Measurements from ENCODE around the gene NRXN3. TPM values are rescaled to one million over a fixed set of nuclear protein-coding genes. Genes with fewer than 3 reads are reported as not detected.

Gene NRXN3
- total RNA-seq, 2 donors from 2014 or later, result 1.3 to 2.3 TPM

DNA sequence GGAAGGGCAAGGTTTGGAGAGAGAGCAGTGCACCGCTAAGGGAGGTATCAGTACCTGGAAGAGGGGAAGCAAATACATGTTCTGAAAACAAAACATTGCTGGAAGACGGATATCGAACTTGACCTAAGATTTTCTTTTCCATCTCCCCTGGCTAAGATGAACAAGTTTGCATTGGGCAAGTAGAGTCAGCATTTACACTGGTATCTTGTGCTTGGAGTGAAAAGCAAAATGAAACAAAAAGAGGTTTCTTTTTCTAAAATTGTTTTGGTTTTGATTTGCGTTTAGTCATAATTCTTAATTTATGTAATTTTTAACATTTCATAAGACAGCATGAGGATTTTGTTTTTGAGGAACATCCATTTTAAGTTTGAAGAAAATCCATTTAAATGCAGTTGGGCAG, 881.6 kb downstream of the NRXN3 start:
- H3K27ac ChIP-seq, result no peak overlapping the region

DNA sequence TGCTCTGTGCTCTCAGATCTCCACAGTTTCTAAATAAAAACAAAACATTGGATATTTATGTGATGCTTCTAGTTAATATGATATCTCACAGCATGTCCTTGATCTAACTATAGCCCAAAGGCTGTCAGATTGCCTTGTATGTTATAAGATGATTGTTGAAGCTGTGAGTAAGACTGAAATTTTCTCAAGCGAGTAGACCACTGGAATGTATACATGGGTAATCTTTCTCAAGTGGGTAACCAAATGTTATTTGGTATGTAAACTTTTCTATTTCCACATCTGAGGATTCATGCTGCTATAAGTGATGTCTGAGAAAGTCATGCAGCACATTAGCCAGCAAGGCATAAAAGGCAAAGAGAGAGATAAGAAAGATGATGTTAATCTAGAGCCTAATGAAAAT, 886.7 kb downstream of the NRXN3 start:
- H3K9me3 ChIP-seq, result no peaks in the 10 kb centered on the region
- H3K4me3 ChIP-seq, result no peak overlapping the region
- no peaks in the 10 kb centered on the region for H3K27me3 ChIP-seq
- no peaks in the 10 kb centered on the region for H3K4me1 ChIP-seq
- WGBS, 2 donors, result 86 to 90% methylated on average over 1 of the region's 1 CpG
- no peak overlapping the region for H3K27ac ChIP-seq
- no peak for DNase-seq
- H3K36me3 ChIP-seq (replicated peaks in 1 of 2; ENCODE audit: insufficient read depth in 1 of 2, low read depth in 2 of 2), result no peaks in the 10 kb centered on the region
- TF ChIP-seq CTCF (IDR thresholded peaks at IDR 0.05) (no peak), POLR2A (IDR thresholded peaks at IDR 0.05) (no peak)
- intact Hi-C loops (cut with DNase I), result no loop called here
- ATAC-seq, result no peak

More for the DNA sequence above, 881.6 kb downstream of the NRXN3 start:
- ATAC-seq, result no peak
- no peaks in the 10 kb centered on the region for H3K36me3 ChIP-seq (replicated peaks in 1 of 2; ENCODE audit: insufficient read depth in 1 of 2, low read depth in 2 of 2)
- TF ChIP-seq POLR2A (IDR thresholded peaks at IDR 0.05) (no peak), CTCF (IDR thresholded peaks at IDR 0.05) (no peak)
- no peaks in the 10 kb centered on the region for H3K4me1 ChIP-seq
- DNase-seq, result no peak
- 59 to 65% methylated on average over 4 of the region's 4 CpGs for WGBS, 2 donors
- H3K27me3 ChIP-seq, result no peaks in the 10 kb centered on the region
- no peak overlapping the region for H3K4me3 ChIP-seq
- no peaks in the 10 kb centered on the region for H3K9me3 ChIP-seq
- intact Hi-C loops (cut with DNase I), result no loop called here

GRCh38 chr14:79057333-79057732, 887.2 kb downstream of the NRXN3 start:
- Histone ChIP-seq H3K27ac (no peak overlapping the region), H3K9me3 (no peaks in the 10 kb centered on the region), H3K4me1 (no peaks in the 10 kb centered on the region), H3K27me3 (no peaks in the 10 kb centered on the region), H3K4me3 (no peak overlapping the region), H3K36me3 (replicated peaks in 1 of 2; ENCODE audit: insufficient read depth in 1 of 2, low read depth in 2 of 2) (no peaks in the 10 kb centered on the region)
- DNase-seq (no peak), ATAC-seq (no peak)
- TF ChIP-seq CTCF (IDR thresholded peaks at IDR 0.05) (no peak), POLR2A (IDR thresholded peaks at IDR 0.05) (no peak)
- intact Hi-C loops (cut with DNase I), result no loop called here
- 89 to 90% methylated on average over 2 of the region's 2 CpGs for WGBS, 2 donors

DNA sequence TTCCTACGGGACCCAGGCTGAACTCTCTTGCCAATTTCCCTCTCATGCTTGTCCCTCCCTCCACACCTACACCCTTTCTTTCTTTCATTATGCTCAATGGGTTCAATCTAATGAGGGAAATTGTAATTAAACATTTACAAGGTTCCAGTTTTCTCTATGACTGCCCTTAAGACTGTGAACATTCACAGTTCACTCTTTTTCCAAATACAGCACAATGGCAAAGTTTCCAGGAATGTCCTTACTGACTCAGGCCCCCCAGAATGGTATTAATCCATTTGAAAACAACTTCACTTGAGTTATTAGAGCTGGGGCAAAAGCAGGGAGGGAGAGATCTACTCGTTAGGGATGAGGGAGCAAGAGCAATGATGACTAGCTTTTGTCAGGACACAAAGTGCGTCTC, 892.1 kb downstream of the NRXN3 start:
- Histone ChIP-seq H3K9me3 (no peaks in the 10 kb centered on the region), H3K36me3 (replicated peaks in 1 of 2; ENCODE audit: insufficient read depth in 1 of 2, low read depth in 2 of 2) (no peaks in the 10 kb centered on the region), H3K4me1 (no peaks in the 10 kb centered on the region), H3K27ac (no peak overlapping the region), H3K27me3 (no peaks in the 10 kb centered on the region), H3K4me3 (no peak overlapping the region)
- intact Hi-C loops (cut with DNase I), result no loop called here
- no peak for ATAC-seq
- no peak for TF ChIP-seq POLR2A (IDR thresholded peaks at IDR 0.05)
- TF ChIP-seq CTCF (IDR thresholded peaks at IDR 0.05), result no peak
- no peak for DNase-seq
- 77 to 82% methylated on average over 3 of the region's 3 CpGs for WGBS, 2 donors

DNA sequence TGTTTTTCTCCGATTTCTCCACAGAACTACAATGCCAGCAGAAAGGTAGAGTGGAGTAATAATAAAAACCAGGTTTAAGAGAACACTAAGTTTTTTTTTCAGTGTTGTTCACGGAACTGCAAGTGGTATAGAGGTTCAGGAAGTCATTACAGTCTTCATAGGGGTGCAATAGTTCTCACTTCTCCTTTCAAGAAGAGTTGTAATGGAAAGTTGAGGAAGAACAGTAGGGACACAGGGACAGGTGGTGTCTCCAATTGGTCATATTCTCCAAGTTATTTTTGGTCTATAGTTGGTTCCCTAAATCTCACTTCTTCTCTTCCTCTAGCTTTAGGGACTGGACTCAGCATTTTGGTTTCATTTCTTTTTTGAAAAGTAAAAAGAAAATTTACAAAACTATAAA, 894.0 kb downstream of the NRXN3 start:
- Histone ChIP-seq H3K27ac (no peak overlapping the region), H3K4me3 (no peak overlapping the region), H3K9me3 (no peaks in the 10 kb centered on the region), H3K4me1 (no peaks in the 10 kb centered on the region), H3K36me3 (replicated peaks in 1 of 2; ENCODE audit: insufficient read depth in 1 of 2, low read depth in 2 of 2) (no peaks in the 10 kb centered on the region), H3K27me3 (no peaks in the 10 kb centered on the region)
- WGBS, 2 donors, result 48 to 65% methylated on average over 2 of the region's 2 CpGs
- ATAC-seq (no peak), DNase-seq (no peak)
- intact Hi-C loops (cut with DNase I), result no loop called here
- no peak for TF ChIP-seq POLR2A (IDR thresholded peaks at IDR 0.05)
- no peak for TF ChIP-seq CTCF (IDR thresholded peaks at IDR 0.05)

All from body of pancreas (tissue), 4 donors.